GM12865 (cell line): ENCODE results near the gene DUS2.
"Not testable (repeated sequence)": the region's sequence is repeated elsewhere in the genome, so short reads cannot be mapped to it uniquely, and the experiment has no call there.

ENCODE experiments used
- DNase-seq: peaks from one replicate; pipeline ENCODE4 v3.0.0; 2010; ENCODE audit warnings: low read depth
- H3K4me3 ChIP-seq: 2 replicates; pipeline ENCODE4 v1.5.1; 2011; ENCODE audit warnings: mild to moderate bottlenecking, low read depth, low read length, control low read depth
- CTCF ChIP-seq: IDR thresholded peaks from 2 replicates; pipeline ENCODE4 v1.5.1; 2011; ENCODE audit warnings: low read length, control low read depth, low read depth, inconsistent platforms; ENCODE audit not compliant: insufficient read depth; ENCODE audit errors: missing control alignments

Gene DUS2

GRCh38 chr16:68111379-68111778 is 88.3 kb downstream of the DUS2 start:
- no peak for DNase-seq
- H3K4me3 ChIP-seq, result no peak overlapping the region
- TF ChIP-seq CTCF, result no peak

DNA sequence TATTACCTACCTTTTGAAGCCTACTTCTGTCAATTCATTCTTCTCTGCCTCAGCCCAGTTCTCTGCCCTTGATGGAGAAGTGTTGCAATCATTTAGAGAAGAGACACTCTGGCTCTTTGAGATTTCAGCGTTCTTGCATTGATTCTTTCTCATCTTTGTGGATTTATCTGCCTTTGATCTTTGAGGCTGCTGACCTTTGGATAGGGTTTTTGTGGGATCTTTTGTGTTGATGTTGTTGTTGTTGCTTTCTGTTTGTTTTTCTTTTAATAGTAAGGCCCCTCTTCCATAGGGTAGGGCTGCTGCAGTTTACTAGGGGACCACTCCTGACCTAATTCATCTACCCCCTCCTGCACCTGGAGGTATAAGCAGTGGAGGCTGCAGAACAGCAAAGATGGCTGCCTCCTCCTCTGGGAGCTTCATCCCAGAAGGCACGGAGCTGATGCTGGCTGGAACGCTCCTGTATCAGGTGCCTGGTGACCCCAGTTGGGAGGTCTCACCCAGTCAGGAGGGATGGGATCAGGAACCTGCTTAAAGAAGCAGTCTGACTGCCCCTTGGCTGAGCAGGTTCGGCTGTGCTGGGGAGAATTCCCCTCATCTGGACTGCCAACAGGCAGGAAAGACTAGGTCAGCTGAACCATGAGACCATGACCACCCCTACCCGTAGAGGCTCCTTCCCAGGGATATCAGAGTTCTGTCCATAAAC is 90.1 kb downstream of the DUS2 start:
- H3K4me3 ChIP-seq, result no peak overlapping the region
- TF ChIP-seq CTCF, result no peak
- DNase-seq, result no peak

DNA sequence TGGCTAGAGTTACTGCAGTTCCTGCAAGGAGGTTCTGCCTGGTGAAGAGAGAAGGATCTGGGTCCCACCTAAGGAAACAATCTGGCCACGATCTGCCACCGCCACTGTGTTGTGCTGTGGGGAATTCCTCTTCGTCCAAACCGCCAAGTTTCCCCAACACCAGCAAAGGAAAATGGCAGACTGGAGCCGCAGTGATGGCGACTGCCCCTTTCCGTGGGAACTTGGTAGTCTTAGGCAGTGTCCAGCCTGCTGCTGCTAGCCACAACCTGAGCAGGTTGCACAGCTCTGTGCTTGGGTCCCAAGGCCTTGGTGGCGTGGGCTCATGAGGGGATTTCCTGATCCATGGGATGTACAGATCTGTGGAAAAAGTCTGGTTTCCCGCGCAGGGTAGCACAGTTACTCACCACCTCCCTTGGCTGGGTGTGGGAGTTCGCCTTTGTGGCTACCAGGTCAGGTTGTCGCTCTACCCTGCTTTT is 90.7 kb downstream of the DUS2 start:
- TF ChIP-seq CTCF, result no peak
- no peak overlapping the region for H3K4me3 ChIP-seq
- DNase-seq, result no peak

GRCh38 chr16:68114939-68115338 is 91.9 kb downstream of the DUS2 start:
- not testable (repeated sequence) for DNase-seq, H3K4me3 ChIP-seq

DNA sequence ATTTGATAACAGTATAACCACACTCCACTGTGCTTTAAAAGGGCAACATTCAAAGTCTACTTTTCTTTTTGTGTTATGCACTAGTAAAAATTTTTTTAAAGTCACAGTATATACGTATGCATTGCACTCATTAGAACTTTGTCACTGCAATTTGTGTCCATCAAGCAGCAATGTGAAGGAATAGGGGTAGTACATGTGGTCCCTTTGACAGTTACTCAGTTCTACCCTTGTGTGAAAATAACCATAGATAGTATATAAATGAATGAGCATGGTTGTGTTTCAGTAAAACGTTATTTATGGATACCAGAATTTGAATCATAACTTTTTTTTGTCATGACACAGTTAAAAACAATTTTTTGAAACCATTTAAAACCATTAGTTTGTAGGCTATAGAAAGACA is 92.8 kb downstream of the DUS2 start:
- H3K4me3 ChIP-seq, result no peak overlapping the region
- DNase-seq, result no peak
- no peak for TF ChIP-seq CTCF

DNA sequence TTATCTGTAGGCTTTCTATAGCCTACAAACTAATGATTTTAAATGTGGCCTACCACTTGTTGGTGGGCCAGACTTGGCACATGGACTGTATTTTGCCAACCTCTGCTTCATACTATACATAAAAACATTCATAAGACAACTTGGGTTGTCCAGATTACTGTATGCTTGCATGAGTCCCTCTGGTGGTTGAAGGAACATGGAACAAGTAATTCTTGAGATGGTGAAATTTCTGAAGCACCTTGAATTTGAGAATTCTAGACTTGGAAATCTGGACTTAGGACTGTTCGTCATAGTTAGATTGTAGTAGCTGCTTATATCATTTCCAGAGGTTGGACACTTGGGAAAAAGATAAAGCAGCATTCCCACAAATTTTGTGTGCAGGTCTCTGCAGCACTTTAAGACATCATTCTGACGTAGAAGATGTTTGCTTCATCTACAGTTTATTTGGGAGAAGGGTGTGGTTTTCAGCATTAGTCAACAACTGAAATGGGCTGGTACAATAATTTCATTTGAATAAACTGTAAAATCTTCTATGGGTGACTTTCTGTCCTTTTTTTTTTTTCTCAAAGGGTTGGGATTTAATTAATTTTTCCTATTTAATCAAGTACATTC is 93.3 kb downstream of the DUS2 start:
- DNase-seq, result peak; percentile 62
- TF ChIP-seq CTCF, result peak; percentile 55
- H3K4me3 ChIP-seq, result no peak overlapping the region

DNA sequence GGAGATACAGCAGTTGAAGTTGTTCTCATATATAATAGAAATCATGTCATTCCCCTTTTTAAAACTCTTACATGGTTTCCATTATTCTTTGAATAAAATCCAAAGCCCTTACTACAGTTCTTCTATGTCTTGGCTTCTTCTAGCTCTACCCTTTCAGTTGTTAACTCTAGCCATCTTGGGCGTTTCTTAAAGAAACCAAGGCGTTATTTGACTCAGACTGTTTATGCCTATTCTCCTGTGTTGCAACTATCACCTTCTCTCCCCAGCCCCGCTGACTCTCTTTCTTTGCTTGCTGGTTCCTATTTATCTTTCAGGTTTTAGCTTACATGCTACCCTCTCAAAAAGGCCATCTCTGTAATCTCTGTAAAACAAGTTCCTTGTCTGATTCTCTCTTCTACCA is 94.8 kb downstream of the DUS2 start:
- peak; percentile 30 for DNase-seq
- no peak overlapping the region for H3K4me3 ChIP-seq
- no peak for TF ChIP-seq CTCF

- peak overlapping the region; percentile 30 for H3K4me3 ChIP-seq
- DNase-seq, result peak; percentile 55
Observed at GRCh38 chr16:68118954-68119353, 95.9 kb downstream of the DUS2 start.

DNA sequence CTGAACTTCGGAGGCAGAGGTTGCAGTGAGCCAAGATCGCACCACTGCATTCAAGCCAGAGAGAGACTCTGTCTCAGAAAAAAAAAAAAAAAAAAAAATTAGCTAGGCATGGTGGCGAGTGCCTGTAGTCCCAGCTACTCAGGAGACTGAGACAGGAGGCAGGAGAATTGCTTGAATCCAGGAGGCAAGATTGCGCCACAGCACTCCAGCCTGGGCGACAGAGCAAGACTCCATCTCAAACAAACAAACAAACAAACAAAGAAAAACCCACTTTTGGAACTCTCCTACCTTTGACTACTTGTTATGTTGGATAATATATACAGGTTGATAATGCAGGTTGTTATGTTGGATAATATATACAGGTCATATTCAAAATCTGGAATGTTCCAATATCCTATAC is 97.4 kb downstream of the DUS2 start:
- not testable (repeated sequence) for H3K4me3 ChIP-seq, DNase-seq
